ENCODE results near the gene JUND. TPM values are rescaled to one million over a fixed set of nuclear protein-coding genes. Genes with fewer than 3 reads are reported as not detected.

JUND gene
- total and polyA plus RNA-seq, 2 of the 8 experiments (the other 6 are each of a cell fraction or from before 2014, with no cell fraction given), result 54.0 to 77.5 TPM

- H2BK15ac ChIP-seq (ENCODE audit: low read length), result no peak overlapping the region
- peaks cover 18% of the 10 kb centered on the region for H3K79me1 ChIP-seq (ENCODE audit: low read depth, low read length)
- H3K4me2 ChIP-seq (ENCODE audit: insufficient read depth in 1 of 2, low read depth in 2 of 2, low read length in 2 of 2), result no peak overlapping the region
- H4K91ac ChIP-seq (replicated peaks; ENCODE audit: insufficient read length, low read length), result no peak overlapping the region
- peaks cover 6 to 22% of the 10 kb centered on the region in 2 experiments for H4K20me1 ChIP-seq (replicated peaks in 1 of 2; ENCODE audit: control insufficient read depth in 1 of 2, insufficient read depth in 2 of 2, low read length in 2 of 2)
- H4K5ac ChIP-seq (ENCODE audit: insufficient read length, low read depth, low read length), result no peak overlapping the region
- no peak overlapping the region for H4K8ac ChIP-seq (ENCODE audit: extremely low read depth, insufficient read depth, low read length)
- no peak overlapping the region for H3K56ac ChIP-seq (replicated peaks; ENCODE audit: insufficient read length, low read depth, low read length)
- H3K27me3 ChIP-seq (replicated peaks in 1 of 4; ENCODE audit: control insufficient read depth in 3 of 4, extremely low read depth in 1 of 4, insufficient read depth in 3 of 4, low read length in 3 of 4), result no peaks in the 10 kb centered on the region
- H3K4me1 ChIP-seq (replicated peaks in 1 of 4; ENCODE audit: control insufficient read depth in 3 of 4, insufficient read depth in 4 of 4, low read length in 3 of 4), result peaks cover 2 to 7% (median 4%) of the 10 kb centered on the region in 4 experiments
- DNase-seq (ENCODE audit: low read depth in 1 of 2, low spot score in 2 of 2), result no peak
- no peak overlapping the region for H2BK12ac ChIP-seq (ENCODE audit: low read depth, low read length)
- TF ChIP-seq CBX5 (IDR thresholded peaks at IDR 0.05; ENCODE audit: low read depth, low read length) (no peak), SP2 (IDR thresholded peaks at IDR 0.05; ENCODE audit: low read length) (no peak), MAX (IDR thresholded peaks at IDR 0.05) (no peak), SIRT6 (IDR thresholded peaks at IDR 0.05; ENCODE audit: low read length) (no peak)
- no peak overlapping the region for H2AFZ ChIP-seq (ENCODE audit: low read length)
- FAIRE-seq, result no peak
- peaks cover 2 to 32% (median 9%) of the 10 kb centered on the region in 4 experiments; a peak in 5 of 8 replicates for H3K36me3 ChIP-seq (ENCODE audit: control insufficient read depth in 2 of 4, insufficient read depth in 4 of 4, low read length in 3 of 4)
- H3K9me3 ChIP-seq (ENCODE audit: insufficient read depth in 2 of 2, low read depth in 1 of 2, low read length in 1 of 2), result no peaks in the 10 kb centered on the region
- POLR2A ChIA-PET (ENCODE audit: partially characterized antibody), result interaction anchor here (1.0 to 13.8 kb wide), 6 partner anchors 13 to 85 kb away, joined by 3 to 200 read pairs (median 6); partner anchors contain the start of gene JUND
- H3K4ac ChIP-seq (replicated peaks; ENCODE audit: insufficient read length, low read depth, low read length), result no peak overlapping the region
- CTCF ChIA-PET (ENCODE audit: partially characterized antibody), result interaction anchor here (1.0 to 13.7 kb wide), 6 partner anchors 10 to 65 kb away, joined by 4 to 242 read pairs (median 16); partner anchors contain the start of genes IQCN and JUND
- peaks cover 20 to 48% of the 10 kb centered on the region in 2 experiments for H3K79me2 ChIP-seq (ENCODE audit: control insufficient read depth in 1 of 2, insufficient read depth in 2 of 2, low read length in 2 of 2)
- H2AK5ac ChIP-seq (ENCODE audit: low read depth, low read length), result no peak overlapping the region
- H3K4me3 ChIP-seq (ENCODE audit: extremely low read depth in 1 of 4, insufficient read depth in 2 of 4, low read depth in 3 of 4, low read length in 4 of 4), result no peak overlapping the region
- H3K23ac ChIP-seq (ENCODE audit: insufficient read length), result no peak overlapping the region
- no peak overlapping the region for H2BK20ac ChIP-seq (ENCODE audit: low read length)
- 88% methylated on average over 18 of the region's 18 CpGs; no CpG with 5 or more reads in 1 of the 2 experiments for WGBS, 2 experiments (ENCODE audit: extremely low coverage in 1 of 2, insufficient coverage in 1 of 2, insufficient read length in 1 of 2, insufficient replicate concordance in 2 of 2, low coverage in 1 of 2, low lambda C conversion rate in 2 of 2, missing lambda C conversion rate in 1 of 2)
- no peak overlapping the region for H3K14ac ChIP-seq (ENCODE audit: insufficient read length)
- H3K27ac ChIP-seq (ENCODE audit: low read depth, low read length), result no peak overlapping the region
- peak overlapping the region; percentile 39; the same call in 1 of the 2 replicates for H2BK5ac ChIP-seq (ENCODE audit: low read depth, low read length)
- no peak overlapping the region for H3K18ac ChIP-seq (ENCODE audit: extremely low read depth, low read length)
- no peaks in the 10 kb centered on the region for H3K23me2 ChIP-seq (ENCODE audit: low read depth, low read length)
- H3K9ac ChIP-seq (replicated peaks in 1 of 4; ENCODE audit: extremely low read depth in 1 of 4, low read depth in 3 of 4, low read length in 3 of 4), result no peak overlapping the region; a peak in 1 of 7 replicates
- H2BK120ac ChIP-seq (replicated peaks; ENCODE audit: low read depth, low read length), result no peak overlapping the region
Measured at GRCh38 chr19:18317961-18318800, 36.8 kb upstream of the JUND start.

Data from H1 (cell line).